ENCODE results near the gene SLC2A11.
"Not testable (repeated sequence)": the region's sequence is repeated elsewhere in the genome, so short reads cannot be mapped to it uniquely, and the experiment has no call there.

DNA sequence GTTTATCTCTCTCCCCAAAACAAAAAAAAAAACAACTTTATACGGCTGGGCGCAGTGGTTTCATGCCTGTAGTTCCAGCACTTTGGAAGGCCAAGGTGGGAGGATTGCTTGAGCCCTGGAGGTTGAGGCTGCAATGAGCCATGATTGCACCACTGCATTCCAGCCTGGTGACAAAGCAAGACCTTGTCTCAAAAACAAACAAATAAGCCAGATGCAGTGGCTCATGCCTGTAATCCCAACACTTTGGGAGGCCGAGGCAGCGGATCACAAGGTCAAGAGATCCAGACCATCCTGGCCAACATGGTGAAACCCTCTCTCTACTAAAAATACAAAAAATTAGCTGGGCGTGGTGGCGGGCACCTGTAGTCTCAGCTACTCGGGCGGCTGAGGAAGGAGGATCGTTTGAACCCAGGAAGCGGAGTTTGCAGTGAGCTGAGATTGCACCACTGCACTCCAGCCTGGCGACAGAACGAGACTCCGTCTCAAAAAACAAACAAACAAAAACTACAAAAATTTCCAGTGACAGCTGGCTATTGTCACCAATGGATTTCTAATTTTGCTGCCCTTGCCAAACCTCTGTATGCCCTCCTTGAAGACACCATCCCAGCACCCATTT, 64.0 kb downstream of the SLC2A11 start:
- TF ChIP-seq, protein P1, sequence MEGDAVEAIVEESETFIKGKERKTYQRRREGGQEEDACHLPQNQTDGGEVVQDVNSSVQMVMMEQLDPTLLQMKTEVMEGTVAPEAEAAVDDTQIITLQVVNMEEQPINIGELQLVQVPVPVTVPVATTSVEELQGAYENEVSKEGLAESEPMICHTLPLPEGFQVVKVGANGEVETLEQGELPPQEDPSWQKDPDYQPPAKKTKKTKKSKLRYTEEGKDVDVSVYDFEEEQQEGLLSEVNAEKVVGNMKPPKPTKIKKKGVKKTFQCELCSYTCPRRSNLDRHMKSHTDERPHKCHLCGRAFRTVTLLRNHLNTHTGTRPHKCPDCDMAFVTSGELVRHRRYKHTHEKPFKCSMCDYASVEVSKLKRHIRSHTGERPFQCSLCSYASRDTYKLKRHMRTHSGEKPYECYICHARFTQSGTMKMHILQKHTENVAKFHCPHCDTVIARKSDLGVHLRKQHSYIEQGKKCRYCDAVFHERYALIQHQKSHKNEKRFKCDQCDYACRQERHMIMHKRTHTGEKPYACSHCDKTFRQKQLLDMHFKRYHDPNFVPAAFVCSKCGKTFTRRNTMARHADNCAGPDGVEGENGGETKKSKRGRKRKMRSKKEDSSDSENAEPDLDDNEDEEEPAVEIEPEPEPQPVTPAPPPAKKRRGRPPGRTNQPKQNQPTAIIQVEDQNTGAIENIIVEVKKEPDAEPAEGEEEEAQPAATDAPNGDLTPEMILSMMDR (IDR thresholded peaks at IDR 0.05; ENCODE audit: insufficient read depth, low read depth, low read length): not testable (repeated sequence)
- not testable (repeated sequence) for TF ChIP-seq EZH2 (IDR thresholded peaks at IDR 0.05; ENCODE audit: insufficient read depth, low read length)

Measured in astrocyte (in vitro differentiated cells and primary cell).